ENCODE results near the gene PRDM16.

PRDM16 gene

DNA sequence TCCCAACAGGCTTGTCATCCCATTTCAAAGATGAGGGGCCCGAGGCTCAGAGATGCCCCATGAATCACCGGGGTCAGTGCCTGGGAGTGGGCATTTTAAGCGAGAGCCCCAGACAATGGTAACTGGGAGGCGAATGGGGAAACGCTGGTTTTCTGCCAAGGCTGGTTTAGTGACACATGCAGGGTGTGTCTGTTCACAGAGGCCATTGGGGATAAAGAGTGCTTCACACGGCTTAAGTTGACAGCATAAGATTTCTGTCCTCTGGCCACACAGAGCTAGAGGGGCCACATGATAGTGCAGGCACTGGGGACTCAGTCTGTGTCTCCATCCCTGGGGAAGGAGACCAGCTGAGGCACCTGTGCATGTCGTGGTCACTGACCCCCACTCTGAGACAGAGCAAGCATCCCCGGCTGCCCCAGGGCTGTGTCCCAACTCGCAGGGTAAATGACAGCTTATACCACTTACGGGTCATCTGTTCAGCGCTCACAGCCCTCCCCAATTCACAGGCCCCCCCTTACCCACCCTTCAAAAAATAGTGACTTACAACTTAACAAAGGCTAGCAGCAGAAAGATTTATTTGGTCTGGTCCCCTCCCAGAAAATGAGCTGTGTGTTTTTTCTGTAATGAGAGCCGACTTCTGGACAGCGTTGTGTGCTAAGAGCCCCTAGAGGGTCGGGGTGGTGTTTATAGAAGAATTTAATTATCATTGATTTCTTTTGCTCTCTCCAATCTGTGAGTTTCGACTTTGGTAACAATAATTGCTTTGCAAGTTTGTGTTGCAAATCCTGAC is 350.6 kb downstream of the PRDM16 start (continued):
- TF ChIP-seq, protein P1, sequence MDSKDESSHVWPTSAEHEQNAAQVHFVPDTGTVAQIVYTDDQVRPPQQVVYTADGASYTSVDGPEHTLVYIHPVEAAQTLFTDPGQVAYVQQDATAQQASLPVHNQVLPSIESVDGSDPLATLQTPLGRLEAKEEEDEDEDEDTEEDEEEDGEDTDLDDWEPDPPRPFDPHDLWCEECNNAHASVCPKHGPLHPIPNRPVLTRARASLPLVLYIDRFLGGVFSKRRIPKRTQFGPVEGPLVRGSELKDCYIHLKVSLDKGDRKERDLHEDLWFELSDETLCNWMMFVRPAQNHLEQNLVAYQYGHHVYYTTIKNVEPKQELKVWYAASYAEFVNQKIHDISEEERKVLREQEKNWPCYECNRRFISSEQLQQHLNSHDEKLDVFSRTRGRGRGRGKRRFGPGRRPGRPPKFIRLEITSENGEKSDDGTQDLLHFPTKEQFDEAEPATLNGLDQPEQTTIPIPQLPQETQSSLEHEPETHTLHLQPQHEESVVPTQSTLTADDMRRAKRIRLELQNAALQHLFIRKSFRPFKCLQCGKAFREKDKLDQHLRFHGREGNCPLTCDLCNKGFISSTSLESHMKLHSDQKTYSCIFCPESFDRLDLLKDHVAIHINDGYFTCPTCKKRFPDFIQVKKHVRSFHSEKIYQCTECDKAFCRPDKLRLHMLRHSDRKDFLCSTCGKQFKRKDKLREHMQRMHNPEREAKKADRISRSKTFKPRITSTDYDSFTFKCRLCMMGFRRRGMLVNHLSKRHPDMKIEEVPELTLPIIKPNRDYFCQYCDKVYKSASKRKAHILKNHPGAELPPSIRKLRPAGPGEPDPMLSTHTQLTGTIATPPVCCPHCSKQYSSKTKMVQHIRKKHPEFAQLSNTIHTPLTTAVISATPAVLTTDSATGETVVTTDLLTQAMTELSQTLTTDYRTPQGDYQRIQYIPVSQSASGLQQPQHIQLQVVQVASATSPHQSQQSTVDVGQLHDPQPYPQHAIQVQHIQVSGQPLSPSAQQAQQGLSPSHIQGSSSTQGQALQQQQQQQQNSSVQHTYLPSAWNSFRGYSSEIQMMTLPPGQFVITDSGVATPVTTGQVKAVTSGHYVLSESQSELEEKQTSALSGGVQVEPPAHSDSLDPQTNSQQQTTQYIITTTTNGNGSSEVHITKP (tag by site-specific recombination; IDR thresholded peaks at IDR 0.05) = 0 out of 2 replicates have a peak, but pooled peaks have one; percentile 19
- TF ChIP-seq ZNF677 (tag by site-specific recombination; IDR thresholded peaks at IDR 0.05) (no peak), ZBTB7A (tag by site-specific recombination; IDR thresholded peaks at IDR 0.05; ENCODE audit: low read depth) (no peak), HOXD13 (CRISPR knock-in tag; IDR thresholded peaks at IDR 0.05; ENCODE audit: borderline replicate concordance) (no peak), ZNF433 (tag by site-specific recombination; IDR thresholded peaks at IDR 0.05; ENCODE audit: low read depth) (no peak), SP7 (tag by site-specific recombination; IDR thresholded peaks at IDR 0.05) (peak; percentile 87), ZSCAN16 (tag by site-specific recombination; IDR thresholded peaks at IDR 0.05) (peak; percentile 71; the same call in 1 of the 2 replicates), ZBTB6 (tag by site-specific recombination; IDR thresholded peaks at IDR 0.05) (0 out of 2 replicates have a peak, but pooled peaks have one; percentile 30), ZNF776 (tag by site-specific recombination; IDR thresholded peaks at IDR 0.05; ENCODE audit: borderline replicate concordance) (no peak), TCF7L2 (IDR thresholded peaks at IDR 0.05; ENCODE audit: borderline replicate concordance, low read depth, low read length) (peak; percentile 74; the same call in 1 of the 2 replicates), INSM2 (tag by site-specific recombination; IDR thresholded peaks at IDR 0.05) (peak; percentile 58; the same call in 1 of the 2 replicates), ZNF121 (tag by site-specific recombination; IDR thresholded peaks at IDR 0.05) (no peak), WT1 (tag by site-specific recombination; IDR thresholded peaks at IDR 0.05) (peak; percentile 87), ZFP69B (tag by site-specific recombination; IDR thresholded peaks at IDR 0.05) (no peak), ZNF335 (tag by site-specific recombination; conservative IDR thresholded peaks at IDR 0.05) (no peak), GLI2 (tag by site-specific recombination; IDR thresholded peaks at IDR 0.05; ENCODE audit: borderline replicate concordance, low read depth) (peak; percentile 91; the same call in 1 of the 2 replicates), MEIS1 (CRISPR knock-in tag; IDR thresholded peaks at IDR 0.05; ENCODE audit: borderline replicate concordance) (no peak), ZNF366 (tag by site-specific recombination; conservative IDR thresholded peaks at IDR 0.05) (peak; percentile 51; the same call in 1 of the 2 replicates), ZNF423 (tag by site-specific recombination; IDR thresholded peaks at IDR 0.05) (peak; percentile 54; the same call in 1 of the 2 replicates), ZNF354C (tag by site-specific recombination; IDR thresholded peaks at IDR 0.05; ENCODE audit: borderline replicate concordance, low read depth) (no peak), ZFP41 (tag by site-specific recombination; IDR thresholded peaks at IDR 0.05; ENCODE audit: borderline replicate concordance) (no peak), SCRT1 (tag by site-specific recombination; IDR thresholded peaks at IDR 0.05; ENCODE audit: borderline replicate concordance) (no peak), ZNF324 (tag by site-specific recombination; IDR thresholded peaks at IDR 0.05) (no peak), ZNF426 (tag by site-specific recombination; IDR thresholded peaks at IDR 0.05) (no peak), ZFP37 (tag by site-specific recombination; IDR thresholded peaks at IDR 0.05) (no peak)
- TF ChIP-seq, protein P2, sequence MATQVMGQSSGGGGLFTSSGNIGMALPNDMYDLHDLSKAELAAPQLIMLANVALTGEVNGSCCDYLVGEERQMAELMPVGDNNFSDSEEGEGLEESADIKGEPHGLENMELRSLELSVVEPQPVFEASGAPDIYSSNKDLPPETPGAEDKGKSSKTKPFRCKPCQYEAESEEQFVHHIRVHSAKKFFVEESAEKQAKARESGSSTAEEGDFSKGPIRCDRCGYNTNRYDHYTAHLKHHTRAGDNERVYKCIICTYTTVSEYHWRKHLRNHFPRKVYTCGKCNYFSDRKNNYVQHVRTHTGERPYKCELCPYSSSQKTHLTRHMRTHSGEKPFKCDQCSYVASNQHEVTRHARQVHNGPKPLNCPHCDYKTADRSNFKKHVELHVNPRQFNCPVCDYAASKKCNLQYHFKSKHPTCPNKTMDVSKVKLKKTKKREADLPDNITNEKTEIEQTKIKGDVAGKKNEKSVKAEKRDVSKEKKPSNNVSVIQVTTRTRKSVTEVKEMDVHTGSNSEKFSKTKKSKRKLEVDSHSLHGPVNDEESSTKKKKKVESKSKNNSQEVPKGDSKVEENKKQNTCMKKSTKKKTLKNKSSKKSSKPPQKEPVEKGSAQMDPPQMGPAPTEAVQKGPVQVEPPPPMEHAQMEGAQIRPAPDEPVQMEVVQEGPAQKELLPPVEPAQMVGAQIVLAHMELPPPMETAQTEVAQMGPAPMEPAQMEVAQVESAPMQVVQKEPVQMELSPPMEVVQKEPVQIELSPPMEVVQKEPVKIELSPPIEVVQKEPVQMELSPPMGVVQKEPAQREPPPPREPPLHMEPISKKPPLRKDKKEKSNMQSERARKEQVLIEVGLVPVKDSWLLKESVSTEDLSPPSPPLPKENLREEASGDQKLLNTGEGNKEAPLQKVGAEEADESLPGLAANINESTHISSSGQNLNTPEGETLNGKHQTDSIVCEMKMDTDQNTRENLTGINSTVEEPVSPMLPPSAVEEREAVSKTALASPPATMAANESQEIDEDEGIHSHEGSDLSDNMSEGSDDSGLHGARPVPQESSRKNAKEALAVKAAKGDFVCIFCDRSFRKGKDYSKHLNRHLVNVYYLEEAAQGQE (tag by site-specific recombination; IDR thresholded peaks at IDR 0.05) = no peak
- TF ChIP-seq, protein P3, sequence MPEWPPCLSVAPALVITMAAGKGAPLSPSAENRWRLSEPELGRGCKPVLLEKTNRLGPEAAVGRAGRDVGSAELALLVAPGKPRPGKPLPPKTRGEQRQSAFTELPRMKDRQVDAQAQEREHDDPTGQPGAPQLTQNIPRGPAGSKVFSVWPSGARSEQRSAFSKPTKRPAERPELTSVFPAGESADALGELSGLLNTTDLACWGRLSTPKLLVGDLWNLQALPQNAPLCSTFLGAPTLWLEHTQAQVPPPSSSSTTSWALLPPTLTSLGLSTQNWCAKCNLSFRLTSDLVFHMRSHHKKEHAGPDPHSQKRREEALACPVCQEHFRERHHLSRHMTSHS (tag by site-specific recombination; IDR thresholded peaks at IDR 0.05) = 0 out of 2 replicates have a peak, but pooled peaks have one; percentile 45
